Measurements from ENCODE around the gene KIF17. TPM values are rescaled to one million over a fixed set of nuclear protein-coding genes. Genes with fewer than 3 reads are reported as not detected.

Gene KIF17
- total and polyA plus RNA-seq, 8 donors: 0.20 to 1.1 (median 0.69) TPM

DNA sequence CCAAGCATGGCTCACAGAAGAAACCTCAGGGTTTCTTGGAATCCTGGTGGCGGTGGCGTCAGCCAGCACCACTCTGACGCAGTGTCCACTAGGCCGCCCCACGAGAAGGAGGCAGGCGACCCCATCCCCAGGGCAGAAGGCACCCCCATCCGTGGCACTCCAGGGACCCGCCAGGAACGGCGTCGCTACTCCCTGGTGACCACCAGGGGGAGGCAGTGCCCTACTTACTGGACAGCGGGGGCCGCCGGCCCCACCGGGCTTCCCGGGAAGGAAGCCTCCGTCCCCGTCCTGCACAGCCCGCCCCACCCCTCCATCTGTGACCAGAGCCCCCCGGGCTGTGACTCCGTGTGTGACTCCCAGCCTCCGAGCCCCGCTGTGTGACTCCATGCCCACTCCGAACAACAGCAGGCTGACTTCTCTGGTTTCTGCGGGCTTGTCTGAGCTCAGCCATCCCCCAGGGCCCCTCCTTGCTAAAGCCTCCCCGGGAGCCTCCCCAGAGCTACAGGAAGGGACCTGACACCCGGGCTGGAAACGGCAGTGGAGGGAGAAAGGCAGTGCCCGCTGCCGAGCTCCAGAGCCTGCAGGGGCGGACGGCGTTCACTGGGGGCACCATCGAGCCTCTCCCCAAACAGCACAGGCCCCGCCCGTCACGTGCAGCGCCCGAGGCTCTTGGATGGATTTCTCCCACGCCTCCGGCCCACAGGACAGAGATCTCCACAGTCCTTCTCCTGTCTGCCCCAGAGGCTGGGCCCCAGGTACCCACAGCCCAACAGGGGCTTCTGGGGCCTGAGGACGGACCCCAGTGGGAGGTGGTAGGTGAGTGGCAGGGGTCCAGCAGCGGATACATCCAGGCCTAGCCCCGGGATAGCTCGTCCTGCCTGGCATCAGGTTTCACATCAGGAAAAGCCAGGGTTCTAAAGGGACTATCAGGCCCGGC, 21.1 kb downstream of the KIF17 start:
- Histone ChIP-seq H3K27me3 (no peaks in the 10 kb centered on the region), H3K36me3 (no peaks in the 10 kb centered on the region), H3K9me3 (no peaks in the 10 kb centered on the region), H3K27ac (peak overlapping the region in 3 of 4 donors; percentile 34 to 64 (median 35)), H3K4me1 (peaks cover 0 to 3% (median 0%) of the 10 kb centered on the region in 3 donors), H3K4me3 (peak overlapping the region; percentile 33 to 63 (median 46))
- TF ChIP-seq, protein P1, sequence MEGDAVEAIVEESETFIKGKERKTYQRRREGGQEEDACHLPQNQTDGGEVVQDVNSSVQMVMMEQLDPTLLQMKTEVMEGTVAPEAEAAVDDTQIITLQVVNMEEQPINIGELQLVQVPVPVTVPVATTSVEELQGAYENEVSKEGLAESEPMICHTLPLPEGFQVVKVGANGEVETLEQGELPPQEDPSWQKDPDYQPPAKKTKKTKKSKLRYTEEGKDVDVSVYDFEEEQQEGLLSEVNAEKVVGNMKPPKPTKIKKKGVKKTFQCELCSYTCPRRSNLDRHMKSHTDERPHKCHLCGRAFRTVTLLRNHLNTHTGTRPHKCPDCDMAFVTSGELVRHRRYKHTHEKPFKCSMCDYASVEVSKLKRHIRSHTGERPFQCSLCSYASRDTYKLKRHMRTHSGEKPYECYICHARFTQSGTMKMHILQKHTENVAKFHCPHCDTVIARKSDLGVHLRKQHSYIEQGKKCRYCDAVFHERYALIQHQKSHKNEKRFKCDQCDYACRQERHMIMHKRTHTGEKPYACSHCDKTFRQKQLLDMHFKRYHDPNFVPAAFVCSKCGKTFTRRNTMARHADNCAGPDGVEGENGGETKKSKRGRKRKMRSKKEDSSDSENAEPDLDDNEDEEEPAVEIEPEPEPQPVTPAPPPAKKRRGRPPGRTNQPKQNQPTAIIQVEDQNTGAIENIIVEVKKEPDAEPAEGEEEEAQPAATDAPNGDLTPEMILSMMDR (IDR thresholded peaks at IDR 0.05): peak; percentile 77 to 91 (median 81)
- peak; percentile 90 to 97 (median 96) for ATAC-seq
- peak; percentile 70 to 94 (median 82) for DNase-seq
- FAIRE-seq: no peak
- intact Hi-C loops (cut with DNase I): loop anchor here in 2 of 3 donors (5.0 to 10.0 kb wide), 2 partner anchors 498 to 501 kb away; no protein-coding TSS in a partner anchor
- 2 to 3% methylated on average over 38 to 46 of the region's 46 CpGs for WGBS, 2 donors

DNA sequence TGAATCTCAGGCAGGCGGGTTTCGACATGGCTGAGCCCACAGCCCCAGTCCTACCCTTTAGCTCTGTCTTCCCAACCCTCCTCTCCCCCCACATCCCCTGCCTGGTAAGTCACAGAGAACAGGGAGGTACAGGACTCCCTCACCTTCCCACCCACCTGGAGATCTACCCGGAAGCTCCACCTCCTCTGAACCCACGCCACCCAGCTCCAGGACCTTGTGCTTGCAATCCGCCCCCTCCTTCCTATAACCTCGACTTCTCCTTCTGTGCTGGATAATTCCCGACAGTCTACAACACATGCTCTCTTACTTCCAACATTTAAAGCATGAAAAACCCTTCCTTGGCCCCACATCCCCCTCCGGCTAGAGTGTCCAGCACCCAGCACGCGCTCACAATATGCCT, 22.3 kb downstream of the KIF17 start:
- H3K27me3 ChIP-seq: no peaks in the 10 kb centered on the region
- H3K9me3 ChIP-seq: no peaks in the 10 kb centered on the region
- DNase-seq (no peak), FAIRE-seq (no peak), ATAC-seq (no peak)
- TF ChIP-seq, protein P1 (IDR thresholded peaks at IDR 0.05): no peak
- H3K4me3 ChIP-seq: no peak overlapping the region
- intact Hi-C loops (cut with DNase I): loop anchor here in 2 of 3 donors (5.0 to 10.0 kb wide), 2 partner anchors 499 to 502 kb away; no protein-coding TSS in a partner anchor
- peaks cover 0 to 3% (median 0%) of the 10 kb centered on the region in 3 donors for H3K4me1 ChIP-seq
- H3K36me3 ChIP-seq: no peaks in the 10 kb centered on the region
- WGBS, 2 donors: 75 to 76% methylated on average over 10 of the region's 10 CpGs
- no peak overlapping the region for H3K27ac ChIP-seq

DNA sequence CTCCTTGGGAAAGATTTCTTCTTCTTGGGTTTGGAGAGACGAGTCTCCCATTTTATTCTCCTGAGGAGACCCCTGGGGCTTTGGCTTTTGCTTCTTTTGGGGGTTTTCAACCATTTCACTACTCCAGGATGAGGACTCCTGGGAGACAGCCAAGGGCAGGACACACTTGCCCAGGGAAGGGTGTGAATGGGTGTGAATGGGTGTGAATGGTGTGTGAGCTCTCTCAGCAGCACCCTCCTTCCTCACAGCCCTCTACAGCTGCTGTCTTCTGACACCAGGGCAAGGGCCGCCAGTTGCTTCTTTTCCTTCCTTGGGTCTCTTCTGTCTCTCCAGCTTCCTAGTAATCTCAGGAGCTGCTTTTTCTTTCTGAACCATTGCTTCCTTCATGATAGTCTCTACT, 24.2 kb downstream of the KIF17 start:
- TF ChIP-seq, protein P1 (IDR thresholded peaks at IDR 0.05): no peak
- intact Hi-C loops (cut with DNase I): loop anchor here in 1 of 3 donors (10.0 kb wide), 1 partner anchor 501 kb away; no protein-coding TSS in a partner anchor
- no peak for FAIRE-seq

DNA sequence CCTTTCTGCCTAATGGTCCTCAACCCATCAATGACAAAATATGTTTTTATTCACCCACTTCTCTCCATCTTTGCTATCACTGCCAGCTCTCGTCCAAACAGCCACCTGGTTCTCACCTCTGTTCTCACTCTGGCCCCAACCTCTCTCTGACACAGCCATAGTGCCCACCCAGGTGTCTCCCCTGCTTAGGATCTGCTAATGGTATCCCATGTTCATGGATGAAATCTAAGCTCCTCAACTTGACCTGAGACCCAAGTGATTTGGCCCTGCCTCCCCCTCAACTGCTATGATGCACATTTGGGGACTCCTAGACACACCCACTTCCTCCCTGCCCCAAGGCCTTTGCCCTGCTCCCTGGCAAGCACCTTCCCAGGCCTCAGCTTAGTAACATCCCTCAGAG, 25.9 kb downstream of the KIF17 start:
- Histone ChIP-seq H3K4me3 (no peak overlapping the region), H3K27me3 (no peaks in the 10 kb centered on the region), H3K9me3 (no peaks in the 10 kb centered on the region), H3K4me1 (peaks cover 0 to under 1% (median 0%) of the 10 kb centered on the region in 3 donors), H3K27ac (no peak overlapping the region), H3K36me3 (no peaks in the 10 kb centered on the region)
- DNase-seq: no peak
- FAIRE-seq: no peak
- 79 to 83% methylated on average over 1 of the region's 1 CpG for WGBS, 2 donors
- TF ChIP-seq, protein P1 (IDR thresholded peaks at IDR 0.05): no peak
- ATAC-seq: no peak
- intact Hi-C loops (cut with DNase I): loop anchor here in 1 of 3 donors (10.0 kb wide), 1 partner anchor 503 kb away; no protein-coding TSS in a partner anchor

More for the DNA sequence above, 24.2 kb downstream of the KIF17 start:
- H3K27me3 ChIP-seq: no peaks in the 10 kb centered on the region
- ATAC-seq (no peak), DNase-seq (no peak)
- H3K4me3 ChIP-seq: no peak overlapping the region
- 76 to 87% methylated on average over 2 of the region's 2 CpGs for WGBS, 2 donors
- no peaks in the 10 kb centered on the region for H3K9me3 ChIP-seq
- H3K36me3 ChIP-seq: no peaks in the 10 kb centered on the region
- no peak overlapping the region for H3K27ac ChIP-seq
- H3K4me1 ChIP-seq: peaks cover 0 to 3% (median 0%) of the 10 kb centered on the region in 3 donors
